OCI-LY3 (cell line): ENCODE measurements around the gene MAP2K1.

ENCODE experiments used
- EZH2phosphoT487 ChIP-seq: fragments of 200-600 bp; shearing (Covaris generic); IDR thresholded peaks from 2 replicates; pipeline ENCODE4 v1.6.1; 2018; ENCODE audit warnings: antibody characterized with exemption, mixed run types, low read depth
- TF ChIP-seq, protein P1 (sequence below): fragments of 200-600, 300-600 bp; sonication (generic); IDR thresholded peaks from 2 replicates; pipeline ENCODE4 v1.5.1; 2014; ENCODE audit warnings: antibody characterized with exemption, low read length, low read depth

GRCh38 chr15:66389859-66390381, 3.2 kb downstream of the MAP2K1 start:
- TF ChIP-seq, protein P1, sequence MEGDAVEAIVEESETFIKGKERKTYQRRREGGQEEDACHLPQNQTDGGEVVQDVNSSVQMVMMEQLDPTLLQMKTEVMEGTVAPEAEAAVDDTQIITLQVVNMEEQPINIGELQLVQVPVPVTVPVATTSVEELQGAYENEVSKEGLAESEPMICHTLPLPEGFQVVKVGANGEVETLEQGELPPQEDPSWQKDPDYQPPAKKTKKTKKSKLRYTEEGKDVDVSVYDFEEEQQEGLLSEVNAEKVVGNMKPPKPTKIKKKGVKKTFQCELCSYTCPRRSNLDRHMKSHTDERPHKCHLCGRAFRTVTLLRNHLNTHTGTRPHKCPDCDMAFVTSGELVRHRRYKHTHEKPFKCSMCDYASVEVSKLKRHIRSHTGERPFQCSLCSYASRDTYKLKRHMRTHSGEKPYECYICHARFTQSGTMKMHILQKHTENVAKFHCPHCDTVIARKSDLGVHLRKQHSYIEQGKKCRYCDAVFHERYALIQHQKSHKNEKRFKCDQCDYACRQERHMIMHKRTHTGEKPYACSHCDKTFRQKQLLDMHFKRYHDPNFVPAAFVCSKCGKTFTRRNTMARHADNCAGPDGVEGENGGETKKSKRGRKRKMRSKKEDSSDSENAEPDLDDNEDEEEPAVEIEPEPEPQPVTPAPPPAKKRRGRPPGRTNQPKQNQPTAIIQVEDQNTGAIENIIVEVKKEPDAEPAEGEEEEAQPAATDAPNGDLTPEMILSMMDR, result no peak
- TF ChIP-seq EZH2phosphoT487, result no peak
